ENCODE measurements around the gene FOXF1.

GRCh38 chr16:86508028-86508946, 2.0 kb upstream of the FOXF1 start:
- TF ChIP-seq TCF7 (IDR thresholded peaks at IDR 0.05; ENCODE audit: low read depth) (no peak), CTCF (CRISPR knock-in tag; IDR thresholded peaks at IDR 0.05) (no peak), BCL3 (CRISPR knock-in tag; IDR thresholded peaks at IDR 0.05) (no peak), ZBTB33 (CRISPR knock-in tag; IDR thresholded peaks at IDR 0.05) (no peak), MZF1 (CRISPR knock-in tag; IDR thresholded peaks at IDR 0.05; ENCODE audit: borderline replicate concordance) (no peak), SMAD1 (CRISPR knock-in tag; IDR thresholded peaks at IDR 0.05; ENCODE audit: borderline replicate concordance, low read depth) (no peak), JUND (CRISPR knock-in tag; IDR thresholded peaks at IDR 0.05) (no peak), ESRRA (CRISPR knock-in tag; IDR thresholded peaks at IDR 0.05; ENCODE audit: low read depth) (no peak), ZFP91 (CRISPR knock-in tag; IDR thresholded peaks at IDR 0.05; ENCODE audit: borderline replicate concordance) (no peak)

Measured in HepG2 (cell line).